Effector CD8-positive, alpha-beta T cell (primary cell): ENCODE data around the gene KRTAP20-4.

ENCODE experiments used
- DNase-seq: peaks from one replicate; lab custom pipeline; 2025; lab: John Stamatoyannopoulos, UW

KRTAP20-4 gene

GRCh38 chr21:30652891-30653290 is 32.5 kb downstream of the KRTAP20-4 start:
- no peak for DNase-seq

DNA sequence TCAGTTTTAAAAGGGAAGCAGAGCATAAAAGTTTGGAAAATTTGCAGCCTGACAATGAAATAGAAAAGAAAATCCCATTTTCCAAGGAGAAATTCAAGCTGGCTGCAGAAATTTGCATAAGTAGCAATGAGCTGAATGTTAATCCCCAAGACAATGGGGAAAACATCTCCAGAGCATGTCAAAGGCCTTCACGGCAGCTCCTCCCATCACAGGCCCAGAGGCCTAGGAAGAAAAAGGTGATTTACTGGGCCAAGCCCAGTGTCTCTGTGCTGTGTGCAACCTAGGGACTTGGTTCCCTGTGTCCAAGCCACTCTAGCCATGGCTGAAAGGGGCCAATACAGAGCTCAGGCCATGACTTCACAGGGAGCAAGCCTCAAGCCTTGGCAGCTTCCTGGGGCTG is 48.3 kb downstream of the KRTAP20-4 start:
- no peak for DNase-seq
